ENCODE results near the gene DEFB110.

Gene DEFB110

DNA sequence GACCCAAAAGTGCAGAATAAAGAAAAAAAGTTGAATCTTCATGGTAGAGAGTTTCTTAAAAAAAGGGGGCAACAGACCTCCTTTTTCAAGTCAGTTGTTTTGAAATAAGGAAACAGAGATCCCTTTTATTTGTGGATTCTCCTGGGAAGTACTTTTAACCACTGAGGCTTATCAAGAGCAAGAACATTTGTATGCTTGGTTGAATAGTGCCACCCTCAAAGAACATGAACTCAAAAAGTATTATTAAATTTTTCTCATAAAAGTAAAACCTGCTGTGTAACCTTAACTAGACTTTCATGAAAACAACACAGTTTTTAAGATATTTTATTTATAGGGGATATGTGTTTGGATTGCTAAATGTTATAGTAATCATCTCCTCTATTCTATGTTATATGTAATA is at the start of gene DEFB110:
Gene DEFB110, minus strand, starts transcription at position 101 of the 400 bp plus-strand sequence. Its CDS starts 59 bp downstream, at position 42.
- DNase-seq (ENCODE audit: low read depth): no peak

DNA sequence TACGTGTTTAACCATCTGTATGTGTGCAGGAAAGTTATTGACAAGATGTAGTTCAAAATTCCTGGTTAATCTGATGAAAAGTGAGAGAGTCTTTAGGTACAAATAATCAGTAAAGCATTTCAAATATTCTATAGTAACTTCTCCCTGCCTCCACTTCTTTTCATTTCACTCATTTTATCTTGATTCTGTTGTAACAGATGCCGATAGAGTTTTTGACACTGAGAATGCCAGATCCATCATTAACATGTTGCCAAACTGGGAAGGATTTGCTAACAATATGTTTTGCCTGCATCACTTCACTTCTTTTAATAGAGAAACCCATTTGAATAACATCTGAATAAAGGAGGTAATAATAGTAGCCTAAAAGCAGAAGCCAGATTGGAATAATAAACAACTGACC is 48.3 kb upstream of the DEFB110 start:
- no peak for DNase-seq (ENCODE audit: low read depth)

DNA sequence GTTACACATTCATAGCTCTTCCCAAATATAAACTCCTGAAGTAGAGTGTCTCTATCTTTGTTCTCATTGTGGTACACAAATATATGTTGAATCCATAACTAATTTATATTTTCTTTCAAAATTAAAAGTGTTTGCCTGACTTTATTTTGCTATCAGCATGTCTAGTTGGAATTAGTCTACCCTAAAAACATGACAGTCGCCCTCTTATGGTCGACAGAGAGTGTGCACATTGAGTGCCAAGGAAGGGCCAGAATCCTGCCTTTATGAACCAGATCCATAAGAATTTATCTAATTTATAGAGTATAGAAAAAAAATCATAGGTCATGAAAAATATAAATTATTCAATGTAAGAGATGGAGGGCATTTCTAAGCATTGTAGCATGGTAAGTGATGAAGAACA is 40.3 kb upstream of the DEFB110 start:
- DNase-seq (ENCODE audit: low read depth): no peak

DNA sequence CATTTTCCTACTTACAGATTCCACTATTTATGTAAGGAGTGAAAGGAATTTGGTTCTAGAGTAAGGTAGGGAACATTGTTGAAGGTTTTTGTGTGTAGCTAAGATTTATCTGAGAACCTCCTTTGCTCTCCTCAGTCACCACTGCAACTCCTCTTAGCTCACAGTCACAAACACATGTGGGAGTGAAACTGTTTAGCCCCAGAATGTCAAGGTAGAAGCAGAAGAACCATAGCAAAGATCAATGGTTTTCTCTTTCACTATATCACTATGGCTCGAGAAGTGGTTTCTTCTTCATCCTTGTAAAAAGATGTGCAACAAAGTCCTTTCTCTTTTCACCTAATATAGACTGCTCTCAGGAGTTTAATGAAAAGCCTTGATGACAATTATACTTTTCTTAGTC is 34.4 kb upstream of the DEFB110 start:
- no peak for DNase-seq (ENCODE audit: low read depth)

DNA sequence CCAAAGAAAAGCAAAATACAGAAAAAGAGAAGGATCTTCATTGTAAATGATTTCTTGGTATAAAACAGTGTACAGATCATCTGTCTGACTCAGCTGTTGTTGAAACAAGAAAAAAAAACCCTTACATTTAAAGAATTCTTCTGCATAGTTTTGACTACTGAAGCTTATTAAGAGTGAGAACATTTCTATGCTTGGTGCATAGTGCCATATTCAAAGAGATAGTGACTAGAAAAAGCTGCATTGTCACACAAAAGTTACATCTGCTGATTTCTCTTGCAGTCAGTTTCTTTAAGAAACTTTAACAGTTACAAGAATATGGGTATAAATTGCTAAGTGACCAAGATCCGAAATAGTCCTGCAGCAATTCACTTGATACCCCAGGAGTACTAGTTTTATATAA is 28.0 kb upstream of the DEFB110 start, which contains the start of gene DEFB112:
Gene DEFB112, minus strand, starts transcription at position 101 of the 400 bp plus-strand sequence. Its CDS starts 60 bp downstream, at position 41.
- no peak for DNase-seq (ENCODE audit: low read depth)

DNA sequence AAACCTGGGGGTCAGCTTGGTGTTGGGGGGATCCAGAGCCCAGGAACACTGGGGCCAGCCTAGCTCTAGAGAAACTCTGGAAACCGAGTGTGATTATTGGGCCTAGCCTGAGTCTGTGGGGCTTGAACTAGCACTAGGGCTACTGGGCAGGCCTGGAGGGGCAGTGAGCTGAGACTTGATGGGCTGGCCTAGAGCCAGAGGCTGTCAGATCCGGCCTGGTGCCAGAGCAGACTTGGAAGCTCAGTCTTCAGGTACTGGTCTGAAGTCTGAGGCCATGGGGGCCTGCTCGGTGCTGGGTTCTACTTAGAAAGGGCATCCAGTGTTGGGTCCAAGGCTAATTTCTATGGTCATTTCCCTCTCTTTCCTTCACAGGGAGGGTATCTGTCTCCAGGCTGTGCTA is 25.2 kb upstream of the DEFB110 start:
- no peak for DNase-seq (ENCODE audit: low read depth)

DNA sequence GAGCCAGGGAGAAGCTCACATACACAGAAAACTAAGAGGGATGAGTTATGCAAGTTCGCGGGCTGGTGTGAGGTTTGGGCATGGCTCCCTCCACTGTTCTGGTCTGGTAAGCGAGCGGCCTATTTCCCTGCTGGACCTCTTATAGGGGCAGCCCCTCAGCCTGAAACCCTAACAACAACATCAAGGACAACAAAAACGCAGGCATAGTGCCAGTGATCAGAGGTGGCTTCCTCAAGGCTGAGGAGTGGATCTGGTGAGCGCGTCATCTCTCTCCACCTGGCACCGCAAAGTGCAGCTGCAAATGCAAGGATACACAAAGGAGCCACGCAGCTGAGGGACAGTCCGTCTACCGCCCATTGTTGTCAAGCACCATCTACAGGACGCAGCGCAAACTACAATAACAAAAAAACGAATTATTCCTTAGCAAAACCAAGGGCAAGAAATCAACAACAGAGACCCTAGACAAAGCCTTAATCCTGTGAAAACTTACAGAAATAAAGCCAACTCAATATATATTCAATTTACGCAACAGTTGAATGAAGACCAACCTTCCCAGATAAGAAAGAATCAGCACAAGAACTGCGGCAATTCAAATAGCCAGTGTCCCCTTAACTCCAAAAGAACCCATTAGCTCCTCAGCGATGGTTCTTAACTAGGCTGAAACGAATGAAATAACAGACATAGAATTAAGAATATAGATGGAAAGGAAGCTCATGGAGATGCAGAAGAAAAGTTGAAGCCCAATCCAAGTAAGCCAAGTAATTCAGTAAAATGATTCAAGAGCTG is 9.2 kb upstream of the DEFB110 start:
- DNase-seq (ENCODE audit: low read depth): no peak

DNA sequence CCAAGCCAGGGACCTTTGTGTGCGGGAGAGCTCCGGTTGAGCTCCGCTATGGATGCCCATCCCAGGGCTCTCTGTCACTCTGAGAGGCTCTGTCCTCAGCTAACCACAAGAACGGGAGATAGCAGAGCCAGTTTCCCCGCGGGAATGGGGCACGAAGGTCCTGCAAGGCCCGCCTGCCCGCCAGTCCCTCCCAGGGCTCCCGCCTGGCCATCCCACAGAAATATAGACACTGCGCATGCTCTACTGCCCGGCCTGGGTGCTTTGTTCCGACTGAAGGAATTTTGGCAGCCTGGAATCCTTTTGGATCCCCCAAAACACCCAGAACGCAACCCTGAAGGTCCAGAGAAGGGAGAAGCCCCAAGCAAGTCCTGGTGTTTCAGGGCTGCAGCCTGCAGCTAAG is 8.6 kb upstream of the DEFB110 start:
- DNase-seq (ENCODE audit: low read depth): no peak

DNA sequence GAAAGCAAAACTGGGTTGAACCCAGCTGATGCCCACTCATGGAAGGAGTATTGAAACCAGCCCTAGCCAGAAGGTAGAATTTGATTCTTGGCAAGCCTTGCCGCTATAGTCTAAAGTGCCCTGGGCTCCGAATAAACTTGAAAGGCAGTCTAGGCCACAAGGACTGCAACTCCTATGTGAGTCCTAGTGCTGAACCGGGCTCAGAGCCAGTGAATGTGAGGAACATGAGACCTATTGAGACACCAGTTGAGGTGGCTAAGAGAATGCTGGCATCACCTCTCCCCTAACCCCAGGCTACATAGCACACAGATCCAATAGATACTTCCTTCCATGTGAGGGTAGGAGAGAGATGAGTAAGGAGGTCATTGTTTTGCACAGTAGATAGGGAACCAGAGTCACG is 3.5 kb upstream of the DEFB110 start:
- DNase-seq (ENCODE audit: low read depth): no peak

DNA sequence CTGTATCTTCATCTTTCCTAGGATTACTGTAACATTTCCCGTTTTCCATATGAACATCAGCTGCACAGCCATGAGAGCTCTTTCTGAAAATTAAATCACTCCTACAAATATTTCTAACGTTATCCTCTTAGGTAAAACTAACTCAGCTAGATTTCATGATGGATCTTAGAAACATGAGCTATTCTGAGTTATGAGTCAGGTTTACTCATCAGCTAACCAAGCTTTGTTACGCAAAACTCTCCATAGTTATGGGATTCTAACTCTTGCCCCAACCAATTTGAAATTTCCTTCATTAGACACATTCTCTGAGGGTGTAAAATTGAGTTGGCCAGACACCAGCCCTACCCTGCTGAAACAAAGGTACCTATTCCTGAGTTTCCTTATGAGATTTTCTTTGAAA is 14.0 kb downstream of the DEFB110 start:
- DNase-seq (ENCODE audit: low read depth): no peak

DNA sequence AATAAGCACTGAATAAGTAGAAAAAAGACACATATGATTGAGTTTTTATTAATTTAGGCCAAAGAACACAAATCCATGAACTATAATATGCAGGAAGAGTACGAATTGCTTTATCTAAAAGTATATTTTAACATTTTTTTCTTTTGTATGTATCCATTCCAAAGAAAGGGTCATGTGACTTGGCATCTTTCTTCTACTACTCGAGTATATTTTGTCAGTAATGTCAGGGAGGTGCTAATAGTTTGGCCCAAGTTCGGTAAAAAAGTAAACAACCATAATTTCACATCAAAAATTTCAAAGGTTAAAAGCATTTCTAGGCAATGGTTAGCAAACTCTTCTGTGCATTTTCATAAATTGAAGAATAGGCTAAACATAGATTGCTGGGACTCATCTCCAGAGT is 18.7 kb downstream of the DEFB110 start:
- DNase-seq (ENCODE audit: low read depth): no peak

DNA sequence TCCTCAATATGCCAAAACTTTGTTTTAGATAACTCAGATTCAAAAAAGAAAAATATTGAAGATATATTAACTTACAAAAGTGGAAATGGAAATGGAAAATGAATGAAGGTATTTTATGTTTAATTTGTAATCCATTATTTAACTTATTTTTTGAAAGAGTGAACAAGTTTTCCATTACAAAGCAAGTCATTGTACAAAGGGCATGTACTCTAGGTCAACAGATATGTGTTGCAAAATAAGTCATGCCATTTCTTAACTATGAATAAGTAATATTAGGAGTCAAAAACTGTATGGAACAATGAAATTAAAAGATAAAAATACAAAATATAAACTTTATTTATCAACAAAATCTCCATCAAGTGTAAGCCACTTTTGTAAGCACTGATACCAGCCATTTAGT is 26.5 kb downstream of the DEFB110 start:
- DNase-seq (ENCODE audit: low read depth): no peak

DNA sequence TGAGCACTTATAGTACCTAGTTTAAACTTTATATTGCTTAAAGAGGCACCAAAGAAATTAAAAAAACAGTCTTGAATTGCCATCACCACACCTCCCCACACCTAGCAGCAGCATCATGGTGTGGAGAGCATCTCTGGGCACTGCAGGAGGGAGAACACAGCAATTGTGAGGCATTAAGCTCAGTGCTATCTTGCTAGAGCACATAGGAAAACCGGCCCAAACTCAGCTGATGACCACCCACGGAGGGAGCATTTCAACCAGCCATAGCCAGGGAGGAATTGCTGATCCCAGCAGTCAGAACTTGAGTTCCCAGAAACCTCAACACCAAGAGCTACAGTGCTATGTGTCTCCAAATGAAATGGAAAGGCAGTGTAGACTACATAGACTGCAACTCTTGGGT is 32.9 kb downstream of the DEFB110 start:
- no peak for DNase-seq (ENCODE audit: low read depth)

DNA sequence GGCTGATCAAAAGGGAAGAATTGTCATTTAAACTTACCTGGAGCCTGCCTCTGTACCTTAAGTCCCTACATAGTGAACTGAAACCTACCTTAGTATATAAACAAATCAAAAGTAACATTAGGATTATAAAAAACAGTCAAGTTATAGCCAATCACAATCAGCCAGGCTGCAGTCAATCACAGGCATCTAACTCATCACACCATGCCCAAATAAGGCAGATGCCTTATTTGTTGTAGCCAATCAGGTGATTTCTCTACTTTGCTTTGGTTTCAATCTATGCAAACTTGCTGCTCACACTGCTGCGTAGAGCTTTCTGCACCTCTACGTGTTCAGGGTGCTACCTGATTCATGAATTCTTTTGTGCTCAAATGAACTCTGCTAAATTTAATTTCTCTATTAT is 34.0 kb downstream of the DEFB110 start:
- DNase-seq (ENCODE audit: low read depth): no peak

DNA sequence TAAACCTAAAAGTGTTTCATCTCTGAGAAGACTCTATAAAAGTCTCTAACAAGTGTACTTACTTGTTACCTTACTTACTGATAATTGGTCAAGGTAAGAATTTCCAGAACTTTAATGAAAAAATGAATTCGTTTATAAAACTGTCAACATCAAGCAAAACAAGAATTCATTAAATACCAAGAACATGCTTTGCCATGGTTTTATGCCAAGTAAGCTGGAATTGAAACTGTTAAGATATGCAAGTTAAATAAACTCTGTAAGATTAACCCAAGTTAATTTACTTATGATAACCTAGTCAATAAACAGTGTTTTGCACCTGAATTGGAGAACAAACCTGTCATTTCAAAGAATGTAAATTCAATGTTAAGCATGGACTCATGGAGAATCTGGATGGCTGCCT is 35.2 kb downstream of the DEFB110 start:
- DNase-seq (ENCODE audit: low read depth): no peak

DNA sequence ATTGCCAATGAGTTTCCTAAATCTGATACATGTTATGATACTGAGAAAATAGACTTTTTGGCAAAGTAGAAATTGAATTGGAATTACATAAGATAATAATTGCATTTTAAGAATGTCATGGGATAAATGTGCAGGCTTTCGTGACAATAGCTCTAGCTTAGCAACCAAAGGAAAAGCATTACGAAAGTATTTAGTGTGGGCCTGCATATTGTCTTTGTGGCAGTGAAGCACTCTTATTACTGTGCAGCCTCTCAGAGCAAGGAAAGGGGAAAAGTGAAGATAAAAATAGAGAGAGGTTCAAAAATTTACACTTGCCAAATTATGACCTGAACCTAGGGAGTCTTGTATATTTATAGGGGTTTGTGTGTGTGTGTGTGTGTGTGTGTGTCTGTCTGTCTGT is 39.7 kb downstream of the DEFB110 start:
- no peak for DNase-seq (ENCODE audit: low read depth)

DNA sequence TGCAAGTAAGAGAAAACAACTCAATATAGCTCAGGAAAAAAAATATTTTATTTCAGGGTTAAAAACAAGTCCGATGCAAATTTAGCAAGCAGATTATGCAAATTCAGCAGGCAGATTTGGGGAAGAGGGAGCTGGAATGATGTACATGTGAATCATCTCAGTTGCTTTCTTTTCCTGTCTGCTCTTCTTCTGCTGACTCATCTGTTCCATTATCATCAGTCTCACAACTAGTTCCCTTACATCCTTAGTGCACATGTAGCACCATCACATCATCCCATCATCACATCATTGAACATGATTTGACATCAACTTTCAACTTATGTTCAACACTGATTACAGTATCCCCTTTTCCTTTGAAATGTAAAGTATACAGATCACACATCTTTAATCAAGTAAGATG is 40.9 kb downstream of the DEFB110 start:
- no peak for DNase-seq (ENCODE audit: low read depth)

DNA sequence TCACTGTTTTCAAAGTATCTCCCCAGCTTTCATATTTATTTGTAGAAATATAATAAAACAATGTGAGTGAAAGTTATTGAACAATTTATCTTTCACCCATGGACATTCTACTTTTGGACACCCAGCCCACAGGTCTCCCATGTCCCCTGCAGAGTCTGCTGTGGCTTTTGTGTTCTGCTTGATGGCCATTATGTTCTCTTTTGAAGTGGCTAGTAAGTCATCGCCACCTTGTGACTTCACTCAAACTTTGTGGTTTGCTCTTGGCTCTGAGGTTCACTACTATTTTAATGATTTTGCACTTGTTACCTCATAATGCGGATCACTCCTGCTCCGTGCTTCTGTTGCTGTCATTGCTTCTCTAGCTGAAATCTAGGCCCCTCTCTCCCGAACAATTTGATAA is 42.2 kb downstream of the DEFB110 start:
- no peak for DNase-seq (ENCODE audit: low read depth)

DNA sequence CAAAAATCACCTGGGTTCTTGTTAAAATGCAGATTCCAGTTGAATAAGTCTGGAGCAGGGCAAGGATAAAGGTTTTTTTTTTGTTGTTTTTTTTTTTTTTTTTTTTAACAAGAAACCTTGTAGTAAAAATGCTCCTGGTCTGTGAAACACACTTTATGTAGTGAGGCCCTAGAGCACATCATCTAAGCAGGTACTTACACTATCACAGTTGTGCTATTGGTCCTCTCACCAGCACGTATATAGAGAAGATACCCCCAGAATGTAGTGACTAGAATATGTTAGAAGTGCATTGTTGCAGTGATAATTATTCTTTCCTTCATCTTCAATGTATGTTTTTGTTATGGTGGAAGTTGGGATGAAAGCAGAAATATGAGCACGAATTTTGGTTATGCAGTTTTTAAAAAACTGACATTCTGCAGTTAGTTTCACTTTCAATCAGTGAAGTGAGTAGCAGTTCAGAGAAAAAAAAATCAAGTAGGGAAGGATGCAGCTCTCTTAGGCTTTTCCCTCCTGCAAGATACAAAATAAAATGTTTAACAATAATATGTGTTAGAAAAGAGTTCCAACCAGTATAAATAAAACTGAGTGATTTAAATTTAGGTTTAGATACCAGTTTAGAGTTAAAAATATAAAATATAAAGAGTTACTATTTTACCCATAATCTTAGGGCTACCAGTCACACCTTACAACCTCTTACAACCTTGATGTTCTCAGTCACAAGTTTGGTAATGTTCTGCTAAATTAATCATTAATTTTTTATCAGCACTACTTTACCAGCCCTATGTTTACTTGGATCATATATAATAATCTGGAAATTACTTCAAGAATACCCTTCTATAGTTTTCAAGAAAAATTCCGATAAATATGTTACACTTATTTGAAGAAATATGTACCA is 43.2 kb downstream of the DEFB110 start:
- no peak for DNase-seq (ENCODE audit: low read depth)

DNA sequence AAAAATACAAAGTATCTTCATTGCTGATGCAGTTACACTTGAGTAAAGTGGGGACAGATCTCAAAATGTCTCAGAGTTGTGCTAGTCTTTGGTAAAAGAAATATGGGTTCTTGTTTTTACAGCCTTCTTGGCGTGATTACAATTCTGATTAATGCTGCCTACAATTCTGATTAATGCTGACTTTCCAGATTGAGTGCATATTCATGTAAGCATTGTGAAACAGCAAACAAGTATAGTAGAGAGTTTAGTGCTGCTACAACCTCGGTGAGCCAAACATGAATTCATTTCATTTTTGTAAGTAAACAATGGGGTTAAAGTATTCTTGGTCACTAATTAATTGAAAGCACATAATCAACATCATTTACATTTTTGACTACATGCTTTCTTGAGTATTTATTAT is 52.2 kb downstream of the DEFB110 start, which contains the start of gene DEFB113:
Gene DEFB113, minus strand, starts transcription at position 21 of the 400 bp plus-strand sequence. Its CDS starts 0 bp downstream, at position 21.
- DNase-seq (ENCODE audit: low read depth): no peak
